Measurements from ENCODE around the gene CCPG1.

GRCh38 chr15:55343168-55343567, 65.0 kb downstream of the CCPG1 start:
- no peak for TF ChIP-seq ARNTL (CRISPR knock-in tag; IDR thresholded peaks at IDR 0.05; ENCODE audit: borderline replicate concordance, low read depth)
- peak; percentile 57; the same call in 1 of the 2 replicates for TF ChIP-seq ZNF70 (CRISPR knock-in tag; IDR thresholded peaks at IDR 0.05)
- TF ChIP-seq PATZ1 (CRISPR knock-in tag; IDR thresholded peaks at IDR 0.05; ENCODE audit: borderline replicate concordance) = peak; percentile 26; the same call in 1 of the 2 replicates
- TF ChIP-seq RARB (CRISPR knock-in tag; IDR thresholded peaks at IDR 0.05) = no peak
- no peak for TF ChIP-seq ZFP30 (CRISPR knock-in tag; IDR thresholded peaks at IDR 0.05)
- TF ChIP-seq CSRNP3 (CRISPR knock-in tag; IDR thresholded peaks at IDR 0.05) = no peak
- TF ChIP-seq TSHZ2 (CRISPR knock-in tag; IDR thresholded peaks at IDR 0.05) = peak; percentile 92; the same call in 1 of the 2 replicates
- TF ChIP-seq POU6F1 (CRISPR knock-in tag; IDR thresholded peaks at IDR 0.05; ENCODE audit: borderline replicate concordance, low read depth) = no peak
- no peak for TF ChIP-seq PPARA (CRISPR knock-in tag; IDR thresholded peaks at IDR 0.05; ENCODE audit: borderline replicate concordance)
- TF ChIP-seq SNAI2 (CRISPR knock-in tag; IDR thresholded peaks at IDR 0.05) = no peak
- no peak for TF ChIP-seq OSR1 (CRISPR knock-in tag; IDR thresholded peaks at IDR 0.05)
